Measurements from ENCODE around the gene DUS2.
"Not testable (repeated sequence)": the region's sequence is repeated elsewhere in the genome, so short reads cannot be mapped to it uniquely, and the experiment has no call there.

The DUS2 gene

GRCh38 chr16:68093816-68094613 is 70.9 kb downstream of the DUS2 start:
- DNase-seq (ENCODE audit: low read depth), result no peak
- TF ChIP-seq, protein P1, sequence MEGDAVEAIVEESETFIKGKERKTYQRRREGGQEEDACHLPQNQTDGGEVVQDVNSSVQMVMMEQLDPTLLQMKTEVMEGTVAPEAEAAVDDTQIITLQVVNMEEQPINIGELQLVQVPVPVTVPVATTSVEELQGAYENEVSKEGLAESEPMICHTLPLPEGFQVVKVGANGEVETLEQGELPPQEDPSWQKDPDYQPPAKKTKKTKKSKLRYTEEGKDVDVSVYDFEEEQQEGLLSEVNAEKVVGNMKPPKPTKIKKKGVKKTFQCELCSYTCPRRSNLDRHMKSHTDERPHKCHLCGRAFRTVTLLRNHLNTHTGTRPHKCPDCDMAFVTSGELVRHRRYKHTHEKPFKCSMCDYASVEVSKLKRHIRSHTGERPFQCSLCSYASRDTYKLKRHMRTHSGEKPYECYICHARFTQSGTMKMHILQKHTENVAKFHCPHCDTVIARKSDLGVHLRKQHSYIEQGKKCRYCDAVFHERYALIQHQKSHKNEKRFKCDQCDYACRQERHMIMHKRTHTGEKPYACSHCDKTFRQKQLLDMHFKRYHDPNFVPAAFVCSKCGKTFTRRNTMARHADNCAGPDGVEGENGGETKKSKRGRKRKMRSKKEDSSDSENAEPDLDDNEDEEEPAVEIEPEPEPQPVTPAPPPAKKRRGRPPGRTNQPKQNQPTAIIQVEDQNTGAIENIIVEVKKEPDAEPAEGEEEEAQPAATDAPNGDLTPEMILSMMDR (IDR thresholded peaks at IDR 0.05; ENCODE audit: control insufficient read depth, extremely low read depth, insufficient read depth), result peak; percentile 24; the same call in 1 of the 2 replicates
- H3K4me3 ChIP-seq (ENCODE audit: low read depth, low read length), result no peak overlapping the region

DNA sequence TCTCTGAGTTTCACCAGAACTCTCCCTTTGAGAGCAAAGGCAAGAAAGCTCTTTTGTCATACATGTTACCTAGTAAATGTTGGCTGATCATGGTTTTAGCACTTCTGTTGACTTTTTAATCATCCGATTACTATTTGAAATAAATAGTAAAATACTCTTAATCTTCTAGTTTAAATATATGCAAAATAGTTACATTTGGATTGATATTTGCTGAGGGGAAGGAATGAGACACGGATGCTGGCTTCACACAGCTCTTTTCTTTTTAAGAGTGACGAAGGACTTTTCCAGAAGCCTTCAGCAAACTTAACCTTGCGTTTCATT is 71.5 kb downstream of the DUS2 start:
- no peak overlapping the region for H3K4me3 ChIP-seq (ENCODE audit: low read depth, low read length)
- no peak for DNase-seq (ENCODE audit: low read depth)

GRCh38 chr16:68096491-68096890 is 73.4 kb downstream of the DUS2 start:
- DNase-seq (ENCODE audit: low read depth), result no peak
- TF ChIP-seq, protein P1 (IDR thresholded peaks at IDR 0.05; ENCODE audit: control insufficient read depth, extremely low read depth, insufficient read depth), result no peak

More for the DNA sequence above, 71.5 kb downstream of the DUS2 start:
- TF ChIP-seq, protein P1 (IDR thresholded peaks at IDR 0.05; ENCODE audit: control insufficient read depth, extremely low read depth, insufficient read depth), result no peak

DNA sequence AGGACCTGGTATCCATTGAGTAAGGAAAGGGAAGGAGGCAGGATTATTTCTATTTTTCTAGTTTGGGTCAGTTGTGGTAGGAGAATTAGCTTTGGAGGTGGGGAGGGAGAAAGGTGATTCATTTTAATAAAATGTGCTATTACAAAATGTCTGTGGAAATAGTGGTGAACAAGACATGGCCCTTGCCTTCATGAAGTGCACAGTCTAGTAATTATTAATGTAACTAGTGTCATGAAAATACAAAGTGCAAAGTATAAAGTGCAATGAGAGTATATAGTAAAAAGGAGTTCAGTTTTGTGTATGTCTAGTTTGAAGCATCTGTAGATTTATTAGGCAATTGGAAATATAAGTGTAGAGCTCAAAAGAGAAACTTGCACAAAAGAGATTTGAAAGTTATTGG is 74.0 kb downstream of the DUS2 start:
- H3K4me3 ChIP-seq (ENCODE audit: low read depth, low read length), result no peak overlapping the region
- DNase-seq (ENCODE audit: low read depth), result no peak
- TF ChIP-seq, protein P1 (IDR thresholded peaks at IDR 0.05; ENCODE audit: control insufficient read depth, extremely low read depth, insufficient read depth), result no peak

More at GRCh38 chr16:68096491-68096890, 73.4 kb downstream of the DUS2 start:
- H3K4me3 ChIP-seq (ENCODE audit: low read depth, low read length), result no peak overlapping the region

- TF ChIP-seq, protein P1 (IDR thresholded peaks at IDR 0.05; ENCODE audit: control insufficient read depth, extremely low read depth, insufficient read depth), result no peak
- no peak overlapping the region for H3K4me3 ChIP-seq (ENCODE audit: low read depth, low read length)
- no peak for DNase-seq (ENCODE audit: low read depth)
These were observed 74.8 kb downstream of the DUS2 start for GRCh38 chr16:68097895-68098294.

DNA sequence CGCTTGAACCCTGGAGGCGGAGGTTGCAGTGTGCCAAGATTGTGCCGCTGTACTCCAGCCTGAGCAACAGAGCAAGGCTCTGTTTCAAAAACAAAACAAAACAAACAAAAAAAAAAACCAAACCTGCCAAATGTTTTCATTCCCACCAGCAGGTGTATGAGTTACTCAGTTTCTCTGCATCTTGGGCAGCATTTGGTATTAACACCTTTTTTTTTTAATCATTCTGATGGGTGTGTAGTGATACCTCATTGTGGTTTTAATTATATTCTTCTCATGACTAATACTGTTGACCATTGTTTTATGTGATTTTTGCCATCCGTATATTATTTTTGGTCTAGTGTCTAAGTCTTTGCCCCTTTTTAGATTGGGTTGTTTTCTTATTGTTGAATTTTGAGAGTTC is 77.4 kb downstream of the DUS2 start:
- TF ChIP-seq, protein P1 (IDR thresholded peaks at IDR 0.05; ENCODE audit: control insufficient read depth, extremely low read depth, insufficient read depth), result no peak
- DNase-seq (ENCODE audit: low read depth), result no peak
- no peak overlapping the region for H3K4me3 ChIP-seq (ENCODE audit: low read depth, low read length)

- no peak overlapping the region for H3K4me3 ChIP-seq (ENCODE audit: low read depth, low read length)
- DNase-seq (ENCODE audit: low read depth), result no peak
- TF ChIP-seq, protein P1 (IDR thresholded peaks at IDR 0.05; ENCODE audit: control insufficient read depth, extremely low read depth, insufficient read depth), result no peak
These were observed 82.5 kb downstream of the DUS2 start for GRCh38 chr16:68105611-68106010.

- not testable (repeated sequence) for DNase-seq (ENCODE audit: low read depth); H3K4me3 ChIP-seq (ENCODE audit: low read depth, low read length)
These were observed 84.3 kb downstream of the DUS2 start for GRCh38 chr16:68107230-68107928.

GRCh38 chr16:68109156-68109555 is 86.1 kb downstream of the DUS2 start:
- not testable (repeated sequence) for H3K4me3 ChIP-seq (ENCODE audit: low read depth, low read length); DNase-seq (ENCODE audit: low read depth)

DNA sequence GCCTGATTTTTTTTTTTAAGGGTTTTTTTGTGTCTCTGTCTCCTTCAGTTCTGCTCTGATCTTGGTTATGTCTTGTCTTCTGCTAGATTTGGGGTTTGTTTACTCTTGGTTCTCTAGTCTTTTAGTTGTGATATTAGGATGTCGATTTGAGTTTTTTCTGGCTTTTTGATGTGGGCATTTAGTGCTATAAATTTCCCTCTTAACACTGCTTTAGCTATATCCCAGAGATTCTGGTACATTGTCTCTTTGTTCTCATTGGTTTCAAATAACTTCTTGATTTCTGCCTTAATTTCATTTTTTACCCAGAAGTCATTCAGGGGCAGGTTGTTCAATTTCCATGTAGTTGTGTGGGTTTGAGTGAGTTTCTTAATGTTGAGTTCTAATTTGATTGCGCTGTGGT is 87.5 kb downstream of the DUS2 start:
- DNase-seq (ENCODE audit: low read depth); H3K4me3 ChIP-seq (ENCODE audit: low read depth, low read length): not testable (repeated sequence)

Measured in LNCaP clone FGC (cell line).